MCF 10A (cell line): Measurements from ENCODE around the gene PPM1G. TPM values are rescaled to one million over a fixed set of nuclear protein-coding genes. Genes with fewer than 3 reads are reported as not detected.

Experiments
- BruUV-seq: library from RNA; stranded (reverse); fragments of 400-500 nt; replicated peaks from 2 replicates; lab custom pipeline; 2021; lab: Mats Ljungman, UMichigan
- CTCF ChIA-PET: fragments of 300-600 bp; sonication (Branson Sonifier 250); formaldehyde crosslinking; extraction: SDS; loops from one replicate; lab custom pipeline; 2021; ENCODE audit warnings: antibody characterized with exemption, inconsistent platforms; lab: Yijun Ruan, JAX
- POLR2A ChIA-PET: fragments of 300-600, 350-650 bp; sonication (Branson Sonifier 250); formaldehyde crosslinking; extraction: SDS; loops from one replicate; lab custom pipeline; 2020; ENCODE audit warnings: antibody characterized with exemption, inconsistent platforms; lab: Yijun Ruan, JAX
- DNase-seq: peaks from one replicate; pipeline ENCODE4 v3.0.0-alpha.2; 2018; ENCODE audit not compliant: unreplicated experiment
- H3K27ac Mint-ChIP-seq: one replicate; pipeline ENCODE4 v1.8.0; 2022; ENCODE audit warnings: mild to moderate bottlenecking, low read depth, mixed read lengths; ENCODE audit not compliant: unreplicated experiment
- H3K27me3 Mint-ChIP-seq: one replicate; pipeline ENCODE4 v1.8.0; 2022; ENCODE audit warnings: mixed read lengths; ENCODE audit not compliant: insufficient read depth, unreplicated experiment
- H3K36me3 Mint-ChIP-seq: one replicate; pipeline ENCODE4 v1.8.0; 2022; ENCODE audit warnings: mild to moderate bottlenecking, moderate library complexity, mixed read lengths; ENCODE audit not compliant: insufficient read depth, unreplicated experiment
- H3K4me1 Mint-ChIP-seq: one replicate; pipeline ENCODE4 v1.8.0; 2022; ENCODE audit warnings: mixed read lengths; ENCODE audit not compliant: insufficient read depth, unreplicated experiment
- H3K4me3 Mint-ChIP-seq: one replicate; pipeline ENCODE4 v1.8.0; 2022; ENCODE audit warnings: mild to moderate bottlenecking, moderate library complexity, mixed read lengths; ENCODE audit not compliant: unreplicated experiment
- H3K9me3 Mint-ChIP-seq: one replicate; pipeline ENCODE4 v1.8.0; 2022; ENCODE audit warnings: mixed read lengths; ENCODE audit not compliant: unreplicated experiment
- intact Hi-C: fragments of 100-400 bp; cut with micrococcal nuclease; formaldehyde crosslinking; loops from 2 replicates; pipeline ENCODE4 v1.14.1; 2022
- total RNA-seq: library from RNA; stranded (reverse); gene quantifications from 2 replicates; pipeline ENCODE4 v1.2.3, GENCODE V29; 2022
- TF ChIP-seq, protein P1 (sequence below): fragments of 200-600 bp; IDR thresholded peaks from one replicate; pipeline ENCODE4 v1.8.0; 2022; ENCODE audit warnings: antibody characterized with exemption, mild to moderate bottlenecking; ENCODE audit not compliant: unreplicated experiment

PPM1G gene
- total RNA-seq, 1 experiment from 2014 or later: 123 TPM

DNA sequence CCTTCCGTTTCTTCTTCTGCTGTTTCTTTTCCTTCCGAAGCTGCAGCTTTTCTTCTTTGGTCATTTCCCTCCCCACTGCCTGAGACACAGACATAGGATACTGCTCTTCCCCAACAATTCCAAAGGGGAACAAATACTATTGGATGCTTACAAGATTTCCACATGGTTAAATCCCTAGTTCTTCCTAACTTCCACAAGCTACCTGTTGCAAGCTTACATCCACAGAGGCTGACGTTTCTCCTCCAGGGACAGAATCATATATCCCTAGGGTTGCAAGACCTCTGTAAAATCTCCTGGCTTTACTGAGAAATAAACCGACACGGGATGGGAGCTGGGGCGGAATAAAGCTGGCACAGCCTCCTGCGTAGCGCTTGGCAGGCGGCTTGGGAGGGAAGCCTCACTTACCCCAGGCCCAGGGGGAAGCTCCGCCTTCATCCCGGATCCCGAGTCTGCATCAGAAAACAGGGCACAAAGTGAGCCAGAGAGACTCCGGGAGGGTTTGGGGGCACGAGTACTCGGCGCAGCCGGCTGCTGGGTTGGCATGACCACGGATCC, 39.8 kb downstream of the PPM1G start:
- TF ChIP-seq, protein P1, sequence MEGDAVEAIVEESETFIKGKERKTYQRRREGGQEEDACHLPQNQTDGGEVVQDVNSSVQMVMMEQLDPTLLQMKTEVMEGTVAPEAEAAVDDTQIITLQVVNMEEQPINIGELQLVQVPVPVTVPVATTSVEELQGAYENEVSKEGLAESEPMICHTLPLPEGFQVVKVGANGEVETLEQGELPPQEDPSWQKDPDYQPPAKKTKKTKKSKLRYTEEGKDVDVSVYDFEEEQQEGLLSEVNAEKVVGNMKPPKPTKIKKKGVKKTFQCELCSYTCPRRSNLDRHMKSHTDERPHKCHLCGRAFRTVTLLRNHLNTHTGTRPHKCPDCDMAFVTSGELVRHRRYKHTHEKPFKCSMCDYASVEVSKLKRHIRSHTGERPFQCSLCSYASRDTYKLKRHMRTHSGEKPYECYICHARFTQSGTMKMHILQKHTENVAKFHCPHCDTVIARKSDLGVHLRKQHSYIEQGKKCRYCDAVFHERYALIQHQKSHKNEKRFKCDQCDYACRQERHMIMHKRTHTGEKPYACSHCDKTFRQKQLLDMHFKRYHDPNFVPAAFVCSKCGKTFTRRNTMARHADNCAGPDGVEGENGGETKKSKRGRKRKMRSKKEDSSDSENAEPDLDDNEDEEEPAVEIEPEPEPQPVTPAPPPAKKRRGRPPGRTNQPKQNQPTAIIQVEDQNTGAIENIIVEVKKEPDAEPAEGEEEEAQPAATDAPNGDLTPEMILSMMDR: no peak
- peak; percentile 64 for DNase-seq
- BruUV-seq: TSS peak; percentile 43
- intact Hi-C loops: loop anchor here (1.0 kb wide), 3 partner anchors 11 to 48 kb away; partner anchors contain the start of gene ZNF513
- Mint-ChIP-seq H3K27me3 (no peaks in the 10 kb centered on the region), H3K9me3 (no peaks in the 10 kb centered on the region), H3K36me3 (peaks cover 64% of the 10 kb centered on the region), H3K4me1 (peaks cover 21% of the 10 kb centered on the region), H3K4me3 (peak overlapping the region; percentile 86), H3K27ac (peak overlapping the region; percentile 81)
- ChIA-PET CTCF (interaction anchor here (0.6 to 5.7 kb wide), 15 partner anchors 9 to 941 kb away, joined by 3 to 47 read pairs (median 4); partner anchors contain the start of genes GTF3C2 and MPV17), POLR2A (interaction anchor here (0.6 to 7.8 kb wide), 21 partner anchors 9 to 1076 kb away, joined by 3 to 148 read pairs (median 5); partner anchors contain the start of genes CCDC121, GPN1, GTF3C2 and KHK)

DNA sequence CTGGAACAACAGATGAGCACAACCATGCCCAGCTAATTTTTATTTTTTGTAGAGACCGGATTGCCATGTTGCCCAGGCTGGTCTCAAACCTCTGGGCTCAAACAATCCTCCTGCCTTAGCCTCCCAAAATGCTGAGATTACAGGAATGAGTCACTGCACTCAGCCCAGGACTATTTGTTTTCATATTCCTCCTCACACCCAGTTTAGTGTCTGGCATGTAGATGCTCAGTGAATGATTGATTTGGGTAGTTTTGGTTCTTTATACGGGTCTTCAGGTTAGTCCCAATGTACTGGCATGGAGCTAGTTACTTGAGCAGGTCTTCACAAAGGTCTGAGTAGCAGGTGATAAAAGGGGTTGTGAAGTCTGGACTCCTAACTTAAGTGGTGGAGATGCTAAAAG, 45.5 kb downstream of the PPM1G start:
- Mint-ChIP-seq H3K9me3 (no peaks in the 10 kb centered on the region), H3K4me1 (peaks cover 6% of the 10 kb centered on the region), H3K4me3 (no peak overlapping the region), H3K27ac (no peak overlapping the region), H3K36me3 (peaks cover 73% of the 10 kb centered on the region), H3K27me3 (no peaks in the 10 kb centered on the region)
- ChIA-PET CTCF (no interaction called here), POLR2A (interaction anchor here (0.6 kb wide), 1 partner anchor 41 kb away, joined by 3 read pairs; no protein-coding TSS in a partner anchor)
- DNase-seq: no peak
- no TSS peak for BruUV-seq
- intact Hi-C loops: no loop called here
- TF ChIP-seq, protein P1: no peak

DNA sequence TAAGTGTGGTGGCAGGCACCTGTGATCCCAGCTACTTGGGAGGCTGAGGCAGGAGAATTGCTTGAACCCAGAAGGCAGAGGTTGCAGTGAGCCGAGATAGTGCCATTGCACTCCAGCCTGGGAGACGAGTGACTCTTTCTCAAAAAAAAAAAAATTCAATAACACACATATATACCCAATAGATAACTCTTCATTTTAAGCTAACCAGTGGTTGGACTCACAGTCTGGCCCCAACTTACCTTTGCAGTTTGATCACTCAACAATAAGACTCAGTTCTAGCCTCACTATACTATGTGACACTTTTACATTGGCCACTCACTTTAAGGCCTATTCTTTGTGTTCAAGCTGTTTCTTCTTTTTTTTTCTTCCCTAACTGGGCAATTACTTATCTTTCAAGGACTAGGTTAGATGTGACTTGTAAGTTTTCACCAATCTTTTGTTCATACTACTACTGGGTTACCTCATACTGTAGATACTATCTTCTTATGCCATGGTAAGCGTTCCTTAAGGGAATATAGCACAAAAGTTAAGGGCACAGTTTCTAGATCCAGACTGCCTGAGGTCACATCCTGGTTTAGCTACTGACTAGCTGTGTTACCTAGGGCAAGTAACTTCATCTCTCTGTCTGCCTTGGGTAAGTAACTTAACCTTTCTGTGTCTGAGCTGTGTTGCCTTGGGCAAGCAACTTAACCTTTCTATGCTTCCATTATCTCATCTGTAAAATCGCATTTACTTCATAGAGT, 46.5 kb downstream of the PPM1G start:
- no peak for DNase-seq
- Mint-ChIP-seq H3K36me3 (peaks cover 70% of the 10 kb centered on the region), H3K9me3 (no peaks in the 10 kb centered on the region), H3K4me3 (no peak overlapping the region), H3K27me3 (no peaks in the 10 kb centered on the region), H3K27ac (no peak overlapping the region), H3K4me1 (peaks cover 10% of the 10 kb centered on the region)
- TF ChIP-seq, protein P1: no peak
- intact Hi-C loops: no loop called here
- ChIA-PET CTCF (interaction anchor here (0.7 kb wide), 2 partner anchors 8 to 12 kb away, joined by 3 to 4 read pairs; no protein-coding TSS in a partner anchor), POLR2A (interaction anchor here (0.7 to 1.5 kb wide), 7 partner anchors 9 to 85 kb away, joined by 3 to 4 read pairs (median 3); partner anchors contain the start of gene MPV17)
- BruUV-seq: no TSS peak
